AG04450 (cell line): ENCODE measurements around the gene PRKG1. TPM values are rescaled to one million over a fixed set of nuclear protein-coding genes. Genes with fewer than 3 reads are reported as not detected.
"Not testable (repeated sequence)": the region's sequence is repeated elsewhere in the genome, so short reads cannot be mapped to it uniquely, and the experiment has no call there.

Source experiments
- CTCF ChIA-PET: fragments of 300-600, 350-600 bp; formaldehyde crosslinking; extraction: SDS; loops from one replicate; lab custom pipeline; 2022; ENCODE audit warnings: antibody characterized with exemption, inconsistent platforms; lab: Charles Lee
- POLR2A ChIA-PET: fragments of 350-600 bp; formaldehyde crosslinking; extraction: SDS; loops from one replicate; lab custom pipeline; 2021; ENCODE audit warnings: antibody characterized with exemption, inconsistent platforms; lab: Yijun Ruan, JAX
- DNase-seq: peaks from one replicate; pipeline ENCODE4 v3.0.0-alpha.2; 2011; ENCODE audit warnings: low read depth, low spot score
- H3K27ac ChIP-seq: one replicate; pipeline ENCODE4 v1.5.1; 2012; ENCODE audit warnings: low read depth, low read length, control low read depth
- H3K27me3 ChIP-seq: one replicate; pipeline ENCODE4 v1.6.0; 2012; ENCODE audit warnings: low read length; ENCODE audit not compliant: control insufficient read depth, insufficient read depth
- H3K4me3 ChIP-seq: 2 replicates; pipeline ENCODE4 v1.5.1; 2011; ENCODE audit warnings: mild to moderate bottlenecking, low read depth, low read length, control low read depth
- H3K9me3 ChIP-seq: 2 replicates; pipeline ENCODE4 v1.5.1; 2012; ENCODE audit warnings: low read length; ENCODE audit not compliant: control insufficient read depth, insufficient read depth
- polyA plus RNA-seq: library from polyadenylated mRNA; depleted of rRNA; stranded (reverse); fragments of >200 nt; gene quantifications from 2 replicates; pipeline ENCODE4 v1.2.3, GENCODE V29; 2011
- TF ChIP-seq, protein P1 (sequence below): IDR thresholded peaks from 2 replicates; pipeline ENCODE4 v1.5.1; 2011; ENCODE audit warnings: low read depth, low read length, control low read depth, inconsistent platforms

PRKG1 gene
- polyA plus RNA-seq, 1 experiment: 19.0 TPM

DNA sequence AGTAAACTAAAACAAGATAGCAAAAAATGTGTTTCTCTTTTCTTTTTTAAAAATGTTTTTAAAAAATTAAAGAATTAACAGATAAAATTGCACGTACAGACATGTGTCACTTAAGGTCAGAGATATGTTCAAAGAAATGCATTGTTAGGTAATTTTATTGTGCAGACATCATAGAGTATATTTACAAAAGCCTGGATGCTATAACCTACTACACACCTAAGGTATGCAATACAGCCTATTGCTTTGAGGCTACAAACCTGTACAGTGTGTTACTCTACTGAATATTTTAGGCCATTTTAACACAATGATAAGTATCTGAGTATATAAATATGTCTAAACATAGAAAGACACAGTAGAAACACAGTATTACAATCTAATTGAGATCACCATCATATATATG, 253.1 kb downstream of the PRKG1 start:
- Histone ChIP-seq H3K9me3 (no peaks in the 10 kb centered on the region), H3K4me3 (no peak overlapping the region), H3K27ac (no peak overlapping the region), H3K27me3 (no peaks in the 10 kb centered on the region)
- ChIA-PET POLR2A (no interaction called here), CTCF (no interaction called here)
- TF ChIP-seq, protein P1, sequence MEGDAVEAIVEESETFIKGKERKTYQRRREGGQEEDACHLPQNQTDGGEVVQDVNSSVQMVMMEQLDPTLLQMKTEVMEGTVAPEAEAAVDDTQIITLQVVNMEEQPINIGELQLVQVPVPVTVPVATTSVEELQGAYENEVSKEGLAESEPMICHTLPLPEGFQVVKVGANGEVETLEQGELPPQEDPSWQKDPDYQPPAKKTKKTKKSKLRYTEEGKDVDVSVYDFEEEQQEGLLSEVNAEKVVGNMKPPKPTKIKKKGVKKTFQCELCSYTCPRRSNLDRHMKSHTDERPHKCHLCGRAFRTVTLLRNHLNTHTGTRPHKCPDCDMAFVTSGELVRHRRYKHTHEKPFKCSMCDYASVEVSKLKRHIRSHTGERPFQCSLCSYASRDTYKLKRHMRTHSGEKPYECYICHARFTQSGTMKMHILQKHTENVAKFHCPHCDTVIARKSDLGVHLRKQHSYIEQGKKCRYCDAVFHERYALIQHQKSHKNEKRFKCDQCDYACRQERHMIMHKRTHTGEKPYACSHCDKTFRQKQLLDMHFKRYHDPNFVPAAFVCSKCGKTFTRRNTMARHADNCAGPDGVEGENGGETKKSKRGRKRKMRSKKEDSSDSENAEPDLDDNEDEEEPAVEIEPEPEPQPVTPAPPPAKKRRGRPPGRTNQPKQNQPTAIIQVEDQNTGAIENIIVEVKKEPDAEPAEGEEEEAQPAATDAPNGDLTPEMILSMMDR: no peak
- DNase-seq: no peak

DNA sequence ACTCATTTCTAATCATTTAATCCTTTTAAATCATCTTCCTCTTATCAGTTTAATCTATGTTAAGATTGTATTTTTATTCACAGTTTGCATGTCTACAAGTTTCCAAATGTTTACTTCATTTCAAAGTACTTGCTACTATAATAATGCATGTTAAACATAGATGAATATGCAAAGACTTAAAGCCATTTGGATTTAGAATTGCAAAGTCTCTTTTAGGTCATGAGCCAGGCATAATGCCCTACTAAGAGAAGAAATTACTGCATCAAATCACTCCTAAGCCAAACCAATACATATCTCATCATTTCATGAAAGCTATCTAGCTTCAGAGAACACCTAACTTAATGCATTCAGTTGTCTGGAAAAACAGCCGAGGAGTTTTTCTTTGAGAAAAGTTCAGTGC, 266.1 kb downstream of the PRKG1 start:
- Histone ChIP-seq H3K27ac (no peak overlapping the region), H3K27me3 (no peaks in the 10 kb centered on the region), H3K9me3 (no peaks in the 10 kb centered on the region), H3K4me3 (no peak overlapping the region)
- ChIA-PET CTCF (no interaction called here), POLR2A (no interaction called here)
- DNase-seq: no peak
- TF ChIP-seq, protein P1: no peak

DNA sequence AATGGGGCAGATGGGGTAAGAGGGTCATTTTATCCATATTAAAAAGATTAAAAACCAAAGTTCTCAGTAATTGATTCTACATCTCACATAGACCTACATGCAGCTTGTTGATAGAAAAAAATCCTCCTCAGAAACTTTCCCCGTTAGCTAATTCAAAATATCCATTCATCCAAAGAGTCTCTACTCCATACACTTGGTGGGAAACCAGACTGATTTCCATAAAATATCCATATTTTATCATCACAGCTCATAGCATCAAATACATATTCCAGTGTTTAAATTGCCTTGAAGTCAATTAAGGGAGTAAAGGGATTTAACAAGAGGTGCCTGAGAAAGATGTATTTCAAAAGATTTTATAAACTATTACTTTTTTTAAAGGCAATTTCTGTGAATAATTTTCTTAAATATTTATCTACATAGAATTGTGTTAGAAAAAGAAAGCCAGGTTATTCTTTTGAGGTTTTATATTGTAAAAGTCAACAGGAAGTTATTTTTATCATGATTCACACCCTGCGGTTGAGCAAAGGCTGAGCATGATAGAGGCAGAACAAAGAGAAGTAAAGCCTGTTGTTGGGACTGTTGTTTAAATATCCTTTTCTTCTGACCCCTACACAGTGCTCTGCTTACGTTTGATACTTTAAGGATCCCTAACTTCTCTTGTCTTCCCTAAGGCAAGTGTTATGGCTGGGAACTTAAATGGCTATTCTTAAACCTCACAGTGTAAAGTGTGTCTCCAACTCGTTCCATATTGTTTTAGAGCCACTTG, 266.7 kb downstream of the PRKG1 start:
- POLR2A ChIA-PET: no interaction called here
- CTCF ChIA-PET: no interaction called here
- no peaks in the 10 kb centered on the region for H3K9me3 ChIP-seq
- no peaks in the 10 kb centered on the region for H3K27me3 ChIP-seq
- H3K27ac ChIP-seq: no peak overlapping the region
- no peak for DNase-seq
- H3K4me3 ChIP-seq: no peak overlapping the region
- TF ChIP-seq, protein P1: no peak

DNA sequence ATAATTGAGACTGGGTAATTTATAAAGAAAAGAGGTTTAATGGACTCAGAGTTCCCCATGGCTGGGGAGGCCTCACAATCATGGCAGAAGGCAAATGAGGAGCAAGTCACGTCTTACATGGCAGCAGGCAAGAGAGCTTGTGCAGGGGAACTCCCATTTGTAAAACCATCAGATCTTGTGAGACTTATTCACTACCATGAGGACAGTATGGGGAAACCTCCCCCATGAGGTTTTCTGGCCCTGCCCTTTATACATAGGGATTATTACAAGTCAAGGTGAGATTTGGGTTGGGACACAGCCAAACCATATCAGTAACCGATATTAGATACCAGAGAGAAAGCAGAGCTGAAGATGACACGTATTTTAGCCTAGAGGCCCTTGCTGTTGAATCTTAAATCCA, 267.5 kb downstream of the PRKG1 start:
- H3K27me3 ChIP-seq, H3K9me3 ChIP-seq, DNase-seq, POLR2A ChIA-PET, H3K27ac ChIP-seq, CTCF ChIA-PET, H3K4me3 ChIP-seq: not testable (repeated sequence)

DNA sequence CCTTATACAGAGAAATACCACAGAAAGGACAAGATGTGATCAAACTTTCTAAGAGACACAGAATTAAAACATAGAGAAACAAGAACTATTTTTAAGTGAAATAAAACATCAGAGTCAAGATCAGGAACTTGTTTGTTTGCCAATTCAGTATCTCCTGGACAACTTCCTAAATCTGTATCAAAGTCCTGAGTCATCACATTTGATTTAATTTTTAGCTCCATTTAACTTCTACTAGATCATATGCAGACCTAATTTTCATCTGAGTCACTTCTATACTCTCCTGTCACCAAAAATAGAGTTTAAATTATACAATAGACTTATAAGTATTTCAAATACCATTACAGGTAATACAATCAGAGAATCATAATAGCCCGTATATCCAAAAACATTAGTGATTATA, 268.1 kb downstream of the PRKG1 start:
- ChIA-PET CTCF (no interaction called here), POLR2A (no interaction called here)
- Histone ChIP-seq H3K9me3 (no peaks in the 10 kb centered on the region), H3K27ac (no peak overlapping the region), H3K27me3 (no peaks in the 10 kb centered on the region), H3K4me3 (no peak overlapping the region)
- TF ChIP-seq, protein P1: no peak
- DNase-seq: no peak
